Measurements from ENCODE around the gene AGBL4.

Gene AGBL4

GRCh38 chr1:49556676-49557234 lies 467.0 kb downstream of the AGBL4 start:
- Histone ChIP-seq H3K27ac (ENCODE audit: low read length) (no peak overlapping the region), H3K4me2 (ENCODE audit: insufficient read depth, low read length) (no peak overlapping the region), H3K79me2 (ENCODE audit: insufficient read depth, low read length) (no peaks in the 10 kb centered on the region), H3K9me3 (ENCODE audit: insufficient read depth, low read length, severe bottlenecking) (no peaks in the 10 kb centered on the region), H3K9ac (ENCODE audit: low read depth, low read length) (no peak overlapping the region), H2AFZ (ENCODE audit: low read depth, low read length) (no peak overlapping the region), H3K27me3 (ENCODE audit: insufficient read depth, low read length, poor library complexity) (no peaks in the 10 kb centered on the region), H3K4me1 (ENCODE audit: insufficient read depth, low read length) (no peaks in the 10 kb centered on the region), H3K36me3 (ENCODE audit: insufficient read depth, low read length) (no peaks in the 10 kb centered on the region), H3K4me3 (ENCODE audit: low read depth in 1 of 2, low read length in 2 of 2) (no peak overlapping the region), H4K20me1 (ENCODE audit: insufficient read depth, low read length) (no peaks in the 10 kb centered on the region)
- ATAC-seq (ENCODE audit: insufficient read depth, low read depth) = no peak
- DNase-seq = no peak
- TF ChIP-seq, protein P1, sequence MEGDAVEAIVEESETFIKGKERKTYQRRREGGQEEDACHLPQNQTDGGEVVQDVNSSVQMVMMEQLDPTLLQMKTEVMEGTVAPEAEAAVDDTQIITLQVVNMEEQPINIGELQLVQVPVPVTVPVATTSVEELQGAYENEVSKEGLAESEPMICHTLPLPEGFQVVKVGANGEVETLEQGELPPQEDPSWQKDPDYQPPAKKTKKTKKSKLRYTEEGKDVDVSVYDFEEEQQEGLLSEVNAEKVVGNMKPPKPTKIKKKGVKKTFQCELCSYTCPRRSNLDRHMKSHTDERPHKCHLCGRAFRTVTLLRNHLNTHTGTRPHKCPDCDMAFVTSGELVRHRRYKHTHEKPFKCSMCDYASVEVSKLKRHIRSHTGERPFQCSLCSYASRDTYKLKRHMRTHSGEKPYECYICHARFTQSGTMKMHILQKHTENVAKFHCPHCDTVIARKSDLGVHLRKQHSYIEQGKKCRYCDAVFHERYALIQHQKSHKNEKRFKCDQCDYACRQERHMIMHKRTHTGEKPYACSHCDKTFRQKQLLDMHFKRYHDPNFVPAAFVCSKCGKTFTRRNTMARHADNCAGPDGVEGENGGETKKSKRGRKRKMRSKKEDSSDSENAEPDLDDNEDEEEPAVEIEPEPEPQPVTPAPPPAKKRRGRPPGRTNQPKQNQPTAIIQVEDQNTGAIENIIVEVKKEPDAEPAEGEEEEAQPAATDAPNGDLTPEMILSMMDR (IDR thresholded peaks at IDR 0.05; ENCODE audit: borderline replicate concordance, extremely low read depth, low read length, poor library complexity, severe bottlenecking) = no peak
- no peak for TF ChIP-seq EZH2 (IDR thresholded peaks at IDR 0.05; ENCODE audit: borderline replicate concordance, low read depth, low read length, severe bottlenecking)

DNA sequence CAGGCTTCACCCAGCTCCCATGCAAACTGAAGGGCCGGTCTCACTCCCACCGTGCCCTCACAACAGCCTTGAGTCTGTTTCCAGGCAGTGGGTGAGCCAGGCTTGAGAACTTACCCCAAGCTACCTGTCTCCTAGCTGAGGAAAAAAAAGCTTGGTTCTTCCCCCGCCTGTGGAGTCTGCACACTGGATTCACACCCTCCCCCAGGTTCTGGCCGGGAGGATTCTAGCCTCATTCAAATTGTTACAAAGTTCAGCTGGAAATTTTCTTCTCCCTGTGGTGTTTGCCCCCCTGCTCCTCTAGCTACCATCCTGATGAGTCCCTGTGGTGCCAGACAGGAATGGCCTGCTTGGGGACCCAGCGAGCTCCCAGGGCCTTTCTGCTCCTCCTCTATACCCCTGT lies 471.7 kb downstream of the AGBL4 start:
- Histone ChIP-seq H3K36me3 (ENCODE audit: insufficient read depth, low read length) (no peaks in the 10 kb centered on the region), H3K27ac (ENCODE audit: low read length) (no peak overlapping the region), H3K9ac (ENCODE audit: low read depth, low read length) (no peak overlapping the region), H3K79me2 (ENCODE audit: insufficient read depth, low read length) (no peaks in the 10 kb centered on the region), H3K4me2 (ENCODE audit: insufficient read depth, low read length) (no peak overlapping the region), H3K4me3 (ENCODE audit: low read depth in 1 of 2, low read length in 2 of 2) (no peak overlapping the region), H4K20me1 (ENCODE audit: insufficient read depth, low read length) (no peaks in the 10 kb centered on the region), H2AFZ (ENCODE audit: low read depth, low read length) (no peak overlapping the region), H3K4me1 (ENCODE audit: insufficient read depth, low read length) (no peaks in the 10 kb centered on the region), H3K9me3 (ENCODE audit: insufficient read depth, low read length, severe bottlenecking) (no peaks in the 10 kb centered on the region), H3K27me3 (ENCODE audit: insufficient read depth, low read length, poor library complexity) (no peaks in the 10 kb centered on the region)
- TF ChIP-seq EZH2 (IDR thresholded peaks at IDR 0.05; ENCODE audit: borderline replicate concordance, low read depth, low read length, severe bottlenecking) = no peak
- TF ChIP-seq, protein P1 (IDR thresholded peaks at IDR 0.05; ENCODE audit: borderline replicate concordance, extremely low read depth, low read length, poor library complexity, severe bottlenecking) = no peak
- no peak for ATAC-seq (ENCODE audit: insufficient read depth, low read depth)
- DNase-seq = no peak

- H2AFZ ChIP-seq (ENCODE audit: low read depth, low read length) = no peak overlapping the region
- no peak overlapping the region for H3K4me3 ChIP-seq (ENCODE audit: low read depth in 1 of 2, low read length in 2 of 2)
- H3K9ac ChIP-seq (ENCODE audit: low read depth, low read length) = no peak overlapping the region
- H3K79me2 ChIP-seq (ENCODE audit: insufficient read depth, low read length) = no peaks in the 10 kb centered on the region
- no peaks in the 10 kb centered on the region for H3K27me3 ChIP-seq (ENCODE audit: insufficient read depth, low read length, poor library complexity)
- no peaks in the 10 kb centered on the region for H4K20me1 ChIP-seq (ENCODE audit: insufficient read depth, low read length)
- TF ChIP-seq EZH2 (IDR thresholded peaks at IDR 0.05; ENCODE audit: borderline replicate concordance, low read depth, low read length, severe bottlenecking) = no peak
- TF ChIP-seq, protein P1 (IDR thresholded peaks at IDR 0.05; ENCODE audit: borderline replicate concordance, extremely low read depth, low read length, poor library complexity, severe bottlenecking) = no peak
- H3K36me3 ChIP-seq (ENCODE audit: insufficient read depth, low read length) = no peaks in the 10 kb centered on the region
- no peaks in the 10 kb centered on the region for H3K4me1 ChIP-seq (ENCODE audit: insufficient read depth, low read length)
- ATAC-seq (ENCODE audit: insufficient read depth, low read depth) (no peak), DNase-seq (no peak)
- H3K4me2 ChIP-seq (ENCODE audit: insufficient read depth, low read length) = no peak overlapping the region
- H3K27ac ChIP-seq (ENCODE audit: low read length) = no peak overlapping the region
- no peaks in the 10 kb centered on the region for H3K9me3 ChIP-seq (ENCODE audit: insufficient read depth, low read length, severe bottlenecking)
Observed at GRCh38 chr1:49544615-49545014, 479.1 kb downstream of the AGBL4 start.
